ENCODE results near the gene BOLA3.

DNA sequence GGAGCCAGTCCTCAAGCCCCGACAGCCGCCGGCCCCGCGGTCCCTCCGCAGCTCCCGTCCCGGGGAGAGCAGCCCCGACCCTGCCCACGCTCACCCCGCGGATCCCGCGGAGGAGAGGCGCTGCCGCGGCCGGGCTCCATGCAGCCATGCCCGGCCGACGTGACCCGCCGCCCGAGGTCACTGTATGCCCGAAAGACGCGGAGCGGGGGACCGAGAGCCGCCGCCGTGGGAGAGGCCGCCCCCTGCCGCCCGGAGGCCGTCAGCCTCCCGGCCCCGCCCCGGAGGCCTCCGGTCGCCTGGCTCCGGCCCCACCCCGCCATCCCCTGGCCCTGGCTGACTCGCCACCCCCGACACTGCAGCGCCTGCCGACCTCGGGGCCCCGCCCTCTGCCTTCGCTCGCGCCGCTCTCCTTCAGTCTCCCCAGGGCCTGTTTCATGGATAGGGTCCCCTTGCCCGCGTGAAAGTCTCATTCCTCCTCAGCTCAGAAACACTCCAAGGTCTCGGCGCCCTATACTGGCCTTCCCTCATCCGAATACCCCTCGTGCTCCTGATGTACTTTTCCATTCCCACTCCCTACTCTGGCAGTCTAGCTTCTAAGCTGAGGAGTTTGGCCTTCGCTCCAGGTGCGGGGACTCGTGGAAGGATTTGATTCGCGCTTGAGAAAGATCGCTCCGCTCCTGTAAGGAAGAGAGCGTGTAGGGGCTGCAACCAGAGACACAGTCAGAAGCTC lies at the start of gene BOLA3:
- TF ChIP-seq, protein P1, sequence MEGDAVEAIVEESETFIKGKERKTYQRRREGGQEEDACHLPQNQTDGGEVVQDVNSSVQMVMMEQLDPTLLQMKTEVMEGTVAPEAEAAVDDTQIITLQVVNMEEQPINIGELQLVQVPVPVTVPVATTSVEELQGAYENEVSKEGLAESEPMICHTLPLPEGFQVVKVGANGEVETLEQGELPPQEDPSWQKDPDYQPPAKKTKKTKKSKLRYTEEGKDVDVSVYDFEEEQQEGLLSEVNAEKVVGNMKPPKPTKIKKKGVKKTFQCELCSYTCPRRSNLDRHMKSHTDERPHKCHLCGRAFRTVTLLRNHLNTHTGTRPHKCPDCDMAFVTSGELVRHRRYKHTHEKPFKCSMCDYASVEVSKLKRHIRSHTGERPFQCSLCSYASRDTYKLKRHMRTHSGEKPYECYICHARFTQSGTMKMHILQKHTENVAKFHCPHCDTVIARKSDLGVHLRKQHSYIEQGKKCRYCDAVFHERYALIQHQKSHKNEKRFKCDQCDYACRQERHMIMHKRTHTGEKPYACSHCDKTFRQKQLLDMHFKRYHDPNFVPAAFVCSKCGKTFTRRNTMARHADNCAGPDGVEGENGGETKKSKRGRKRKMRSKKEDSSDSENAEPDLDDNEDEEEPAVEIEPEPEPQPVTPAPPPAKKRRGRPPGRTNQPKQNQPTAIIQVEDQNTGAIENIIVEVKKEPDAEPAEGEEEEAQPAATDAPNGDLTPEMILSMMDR (IDR thresholded peaks at IDR 0.05), result peak; percentile 93
- no peak for TF ChIP-seq ZFX (IDR thresholded peaks at IDR 0.05; ENCODE audit: borderline replicate concordance)

Measured in 22Rv1 (cell line).